VCaP (cell line): Measurements from ENCODE around the gene CARHSP1.

Experiments
- H3K27ac ChIP-seq: fragments of 450-650 bp; 2 replicates; pipeline ENCODE4 v1.5.1; 2017
- TF ChIP-seq, protein P1 (sequence below): fragments of 450-650 bp; conservative IDR thresholded peaks from 2 replicates; pipeline ENCODE4 v1.5.1; 2017; ENCODE audit warnings: mild to moderate bottlenecking, moderate library complexity

The CARHSP1 gene

DNA sequence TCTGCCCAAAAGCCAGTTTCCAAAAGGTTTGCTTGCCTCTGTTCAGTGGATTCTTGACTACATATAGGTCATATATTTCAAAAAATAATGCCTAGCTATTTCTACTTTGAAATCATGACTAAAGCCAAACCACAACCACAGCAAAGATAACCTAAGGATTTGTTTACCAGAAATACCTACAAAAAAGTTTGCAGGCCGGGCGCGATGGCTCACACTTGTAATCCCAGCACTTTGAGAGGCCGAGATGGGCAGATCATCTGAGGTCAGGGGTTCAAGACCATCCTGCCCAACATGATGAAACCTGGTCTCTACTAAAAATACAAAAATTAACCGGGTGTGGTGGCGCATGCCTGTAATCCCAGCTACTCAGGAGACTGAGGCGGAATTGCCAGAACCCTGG lies 15.2 kb downstream of the CARHSP1 start:
- TF ChIP-seq, protein P1, sequence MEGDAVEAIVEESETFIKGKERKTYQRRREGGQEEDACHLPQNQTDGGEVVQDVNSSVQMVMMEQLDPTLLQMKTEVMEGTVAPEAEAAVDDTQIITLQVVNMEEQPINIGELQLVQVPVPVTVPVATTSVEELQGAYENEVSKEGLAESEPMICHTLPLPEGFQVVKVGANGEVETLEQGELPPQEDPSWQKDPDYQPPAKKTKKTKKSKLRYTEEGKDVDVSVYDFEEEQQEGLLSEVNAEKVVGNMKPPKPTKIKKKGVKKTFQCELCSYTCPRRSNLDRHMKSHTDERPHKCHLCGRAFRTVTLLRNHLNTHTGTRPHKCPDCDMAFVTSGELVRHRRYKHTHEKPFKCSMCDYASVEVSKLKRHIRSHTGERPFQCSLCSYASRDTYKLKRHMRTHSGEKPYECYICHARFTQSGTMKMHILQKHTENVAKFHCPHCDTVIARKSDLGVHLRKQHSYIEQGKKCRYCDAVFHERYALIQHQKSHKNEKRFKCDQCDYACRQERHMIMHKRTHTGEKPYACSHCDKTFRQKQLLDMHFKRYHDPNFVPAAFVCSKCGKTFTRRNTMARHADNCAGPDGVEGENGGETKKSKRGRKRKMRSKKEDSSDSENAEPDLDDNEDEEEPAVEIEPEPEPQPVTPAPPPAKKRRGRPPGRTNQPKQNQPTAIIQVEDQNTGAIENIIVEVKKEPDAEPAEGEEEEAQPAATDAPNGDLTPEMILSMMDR = no peak
- no peak overlapping the region for H3K27ac ChIP-seq

- TF ChIP-seq, protein P1 = no peak
- no peak overlapping the region for H3K27ac ChIP-seq
Measured at GRCh38 chr16:8853150-8853549, 15.7 kb downstream of the CARHSP1 start.

DNA sequence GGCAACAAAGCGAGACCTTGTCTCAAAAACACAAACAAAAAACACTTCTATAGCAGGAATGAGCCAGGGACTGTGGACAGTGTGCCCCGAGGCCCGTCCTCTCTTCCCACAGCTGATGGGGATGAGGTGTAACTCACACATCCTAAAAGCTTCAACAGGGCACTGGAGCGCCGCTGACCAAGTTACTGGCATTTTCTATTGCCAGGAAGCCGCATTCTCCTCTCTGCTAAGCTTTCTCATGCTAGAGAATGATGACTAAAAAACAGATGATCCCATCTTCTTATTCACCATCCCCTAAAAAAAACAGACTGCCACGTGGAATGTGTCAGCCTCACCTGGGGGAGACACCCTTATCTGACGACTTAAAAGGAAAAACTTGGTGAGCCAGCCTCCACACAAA lies 16.3 kb downstream of the CARHSP1 start:
- TF ChIP-seq, protein P1 = no peak
- no peak overlapping the region for H3K27ac ChIP-seq

- no peak overlapping the region for H3K27ac ChIP-seq
- TF ChIP-seq, protein P1 = no peak
Measured at GRCh38 chr16:8851761-8852403, 16.9 kb downstream of the CARHSP1 start.

GRCh38 chr16:8850279-8850885 lies 18.4 kb downstream of the CARHSP1 start:
- H3K27ac ChIP-seq = no peak overlapping the region
- TF ChIP-seq, protein P1 = no peak

- no peak overlapping the region for H3K27ac ChIP-seq
- TF ChIP-seq, protein P1 = no peak
Measured at GRCh38 chr16:8849411-8850011, 19.3 kb downstream of the CARHSP1 start.

GRCh38 chr16:8848939-8849391 lies 19.8 kb downstream of the CARHSP1 start:
- no peak overlapping the region for H3K27ac ChIP-seq
- TF ChIP-seq, protein P1 = no peak
